C4-2B (cell line): ENCODE measurements around the gene RBM47.

Experiments used
- H3K27ac ChIP-seq: fragments of 450-650 bp; 2 replicates; pipeline ENCODE4 v1.5.1; 2017
- ZFX ChIP-seq: fragments of 450-650 bp; IDR thresholded peaks from 2 replicates; pipeline ENCODE4 v1.6.1; 2017
- TF ChIP-seq, protein P1 (sequence below): fragments of 450-650 bp; conservative IDR thresholded peaks from 2 replicates; pipeline ENCODE4 v1.5.1; 2017; ENCODE audit warnings: mild to moderate bottlenecking

RBM47 gene

DNA sequence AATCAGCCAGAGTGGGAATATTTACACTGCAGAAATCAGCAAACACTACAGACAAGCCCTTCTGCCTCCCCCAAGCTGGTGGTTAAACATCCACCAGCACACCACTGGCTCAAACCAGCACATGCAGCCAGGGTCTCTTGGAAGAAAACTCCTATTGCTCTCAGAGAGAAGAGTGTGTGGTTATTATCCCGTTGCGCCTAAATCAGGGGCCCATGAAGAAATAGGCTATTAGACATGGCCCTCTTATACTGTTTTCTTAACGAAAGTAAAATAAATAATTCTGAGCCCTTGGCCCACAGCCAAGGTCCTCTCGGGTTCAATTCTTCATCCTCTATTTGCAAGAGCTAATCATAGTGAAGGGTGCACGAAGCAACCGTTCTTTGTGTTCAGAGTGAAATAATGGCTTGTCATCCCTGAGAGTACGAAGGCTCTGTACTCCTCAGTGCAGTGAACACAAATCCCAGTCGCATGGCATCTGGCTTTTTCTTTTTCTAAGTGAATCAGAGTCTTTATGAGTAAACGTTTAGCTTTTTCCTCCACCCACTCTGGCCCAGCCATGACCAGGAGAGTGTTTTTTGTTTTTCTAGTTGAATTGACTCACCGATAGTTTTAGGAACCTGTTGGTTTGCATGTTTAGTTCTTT lies 33.4 kb upstream of the RBM47 start:
- no peak overlapping the region for H3K27ac ChIP-seq

GRCh38 chr4:40661803-40662202 lies 32.1 kb upstream of the RBM47 start:
- TF ChIP-seq, protein P1, sequence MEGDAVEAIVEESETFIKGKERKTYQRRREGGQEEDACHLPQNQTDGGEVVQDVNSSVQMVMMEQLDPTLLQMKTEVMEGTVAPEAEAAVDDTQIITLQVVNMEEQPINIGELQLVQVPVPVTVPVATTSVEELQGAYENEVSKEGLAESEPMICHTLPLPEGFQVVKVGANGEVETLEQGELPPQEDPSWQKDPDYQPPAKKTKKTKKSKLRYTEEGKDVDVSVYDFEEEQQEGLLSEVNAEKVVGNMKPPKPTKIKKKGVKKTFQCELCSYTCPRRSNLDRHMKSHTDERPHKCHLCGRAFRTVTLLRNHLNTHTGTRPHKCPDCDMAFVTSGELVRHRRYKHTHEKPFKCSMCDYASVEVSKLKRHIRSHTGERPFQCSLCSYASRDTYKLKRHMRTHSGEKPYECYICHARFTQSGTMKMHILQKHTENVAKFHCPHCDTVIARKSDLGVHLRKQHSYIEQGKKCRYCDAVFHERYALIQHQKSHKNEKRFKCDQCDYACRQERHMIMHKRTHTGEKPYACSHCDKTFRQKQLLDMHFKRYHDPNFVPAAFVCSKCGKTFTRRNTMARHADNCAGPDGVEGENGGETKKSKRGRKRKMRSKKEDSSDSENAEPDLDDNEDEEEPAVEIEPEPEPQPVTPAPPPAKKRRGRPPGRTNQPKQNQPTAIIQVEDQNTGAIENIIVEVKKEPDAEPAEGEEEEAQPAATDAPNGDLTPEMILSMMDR = no peak
- TF ChIP-seq ZFX = no peak
- no peak overlapping the region for H3K27ac ChIP-seq

More for the DNA sequence above, 33.4 kb upstream of the RBM47 start:
- no peak for TF ChIP-seq ZFX
- TF ChIP-seq, protein P1 = no peak

DNA sequence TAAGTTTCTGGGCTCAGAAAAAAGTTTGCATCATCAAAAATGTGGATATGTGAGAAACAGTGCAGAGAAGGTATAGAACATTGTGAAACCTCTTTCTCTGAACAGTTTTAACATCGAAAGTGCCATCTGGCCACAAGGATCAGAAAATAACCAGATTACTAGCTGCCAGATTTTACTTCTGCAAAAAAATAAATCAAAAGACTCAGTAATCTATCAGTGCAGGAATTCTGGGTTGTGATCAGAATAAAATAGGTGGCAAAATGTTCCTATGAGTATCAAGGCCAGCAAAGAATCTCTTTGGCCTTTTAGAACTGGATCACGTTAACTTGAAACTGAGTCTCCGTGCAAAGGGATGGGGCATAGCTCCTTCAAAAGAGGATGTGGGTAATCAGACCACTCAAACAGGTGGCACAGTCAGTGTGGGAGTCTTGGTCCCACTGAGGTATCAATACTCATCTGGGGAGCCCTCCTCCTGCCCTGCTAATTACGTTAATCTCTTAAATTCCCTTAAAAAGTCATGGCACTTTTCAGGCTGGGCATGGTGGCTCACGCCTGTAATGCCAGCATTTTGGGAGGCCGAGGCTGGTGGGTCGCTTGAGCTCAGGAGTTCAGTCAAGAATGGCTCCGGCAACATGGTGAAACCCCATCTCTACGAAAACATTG lies 26.7 kb upstream of the RBM47 start:
- H3K27ac ChIP-seq = no peak overlapping the region
- no peak for TF ChIP-seq ZFX
- TF ChIP-seq, protein P1 = no peak

DNA sequence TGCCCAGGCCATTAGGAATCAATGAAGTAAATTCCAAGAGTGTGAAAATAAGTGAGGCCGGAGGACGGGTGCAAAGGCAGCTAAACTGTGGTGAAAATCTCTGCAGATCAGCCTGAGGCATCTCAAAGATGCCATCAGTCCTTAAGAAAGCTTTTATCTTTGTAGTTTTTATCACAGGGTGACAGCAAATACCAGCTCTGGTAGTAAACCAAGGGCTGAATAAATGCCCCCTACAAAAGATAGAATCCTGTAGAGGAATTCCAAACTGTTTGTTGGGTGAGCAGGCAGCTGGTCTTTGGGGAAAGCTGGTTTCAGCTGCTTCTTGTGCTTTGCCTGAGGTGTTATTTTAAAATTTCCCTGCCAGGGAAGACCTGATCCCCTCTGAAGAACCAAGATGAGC lies 21.6 kb upstream of the RBM47 start:
- H3K27ac ChIP-seq = no peak overlapping the region
- TF ChIP-seq, protein P1 = no peak

GRCh38 chr4:40649321-40649720 lies 19.7 kb upstream of the RBM47 start:
- no peak overlapping the region for H3K27ac ChIP-seq
- TF ChIP-seq, protein P1 = no peak
- TF ChIP-seq ZFX = no peak

- no peak overlapping the region for H3K27ac ChIP-seq
- TF ChIP-seq, protein P1 = no peak
- no peak for TF ChIP-seq ZFX
Observed at GRCh38 chr4:40648742-40649281, 19.1 kb upstream of the RBM47 start.

DNA sequence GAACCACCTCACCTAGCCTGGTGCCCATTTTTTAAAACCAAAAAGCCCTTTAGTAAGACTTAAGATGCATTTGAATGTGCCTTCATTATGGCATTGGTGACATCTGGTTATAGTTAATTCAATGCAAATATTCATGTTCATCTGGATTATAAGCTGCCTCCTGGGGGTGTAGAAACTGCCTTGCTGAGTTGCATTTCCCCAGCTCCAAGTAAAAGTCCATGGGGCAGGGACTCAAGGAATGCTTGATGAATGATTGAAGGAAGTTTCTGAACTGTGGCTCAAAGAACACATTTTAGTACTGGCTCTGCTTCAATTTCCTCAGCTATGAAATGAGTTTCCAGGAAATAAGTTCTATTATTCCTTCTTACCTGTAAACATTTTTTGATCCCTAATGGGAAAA lies 18.5 kb upstream of the RBM47 start:
- H3K27ac ChIP-seq = no peak overlapping the region
- TF ChIP-seq, protein P1 = no peak
- TF ChIP-seq ZFX = no peak
